B cell (primary cell): ENCODE data around the gene EYS. TPM values are rescaled to one million over a fixed set of nuclear protein-coding genes. Genes with fewer than 3 reads are reported as not detected.

Experiments
- ATAC-seq: fragments of 200-7000 bp; cut with Tn5 transposase; one replicate; pipeline ENCODE4 v1.10.0; 2021; ENCODE audit warnings: low read depth, mild to moderate bottlenecking, moderate number of reproducible peaks, moderate library complexity
- CTCF ChIA-PET: fragments of 350-600 bp; sonication (Branson Sonifier 250); formaldehyde crosslinking; loops from one replicate; lab custom pipeline; 2021; ENCODE audit warnings: antibody characterized with exemption, inconsistent platforms; lab: Charles Lee
- POLR2A ChIA-PET: fragments of 350-600 bp; sonication (Branson Sonifier 250); formaldehyde crosslinking; loops from one replicate; lab custom pipeline; 2021; ENCODE audit warnings: antibody characterized with exemption; lab: Charles Lee
- DNase-seq: peaks from one replicate; pipeline ENCODE4 v3.0.0; 2013
- H2AFZ ChIP-seq: 2 replicates; pipeline ENCODE4 v1.6.1; 2012; ENCODE audit warnings: mild to moderate bottlenecking, low read depth, low read length; ENCODE audit not compliant: insufficient read depth, poor library complexity, severe bottlenecking
- H3K27ac ChIP-seq, 2 donors: 1 replicate in 1 of 2; 2 replicates in 1 of 2; pipeline ENCODE4 v1.5.1; 2012 to 2013; ENCODE audit warnings: low read length in 2 of 2, mild to moderate bottlenecking in 2 of 2, moderate library complexity in 1 of 2
- H3K27me3 ChIP-seq, 4 experiments: fragments of 200-600 bp in 1 of 4; sonication (generic) in 1 of 4; replicated peaks in 1 of 4; 1 replicate in 2 of 4; 2 replicates in 2 of 4; pipeline versions ENCODE4 v1.6.1 to v1.7.0; 2013 to 2016; ENCODE audit warnings: low read length in 3 of 4, mild to moderate bottlenecking in 2 of 4, mixed read lengths in 1 of 4, moderate library complexity in 1 of 4; ENCODE audit not compliant: insufficient read depth in 4 of 4, control insufficient read depth in 3 of 4; ENCODE audit errors: control extremely low read depth in 1 of 4
- H3K36me3 ChIP-seq, 2 experiments: replicated peaks in 1 of 2; 1 replicate in 1 of 2; 2 replicates in 1 of 2; pipeline versions ENCODE4 v1.6.1 to v1.7.1; 2013; ENCODE audit warnings: low read length in 1 of 2; ENCODE audit not compliant: insufficient read depth in 2 of 2, control insufficient read depth in 1 of 2; ENCODE audit errors: control extremely low read depth in 1 of 2, extremely low read depth in 1 of 2
- H3K4me1 ChIP-seq, 2 donors: fragments of 200-600 bp in 1 of 2; sonication (generic) in 1 of 2; 1 replicate in 1 of 2; 2 replicates in 1 of 2; pipeline versions ENCODE4 v1.5.1 to v1.6.1; 2013 to 2017; ENCODE audit warnings: low read length in 2 of 2; ENCODE audit not compliant: control insufficient read depth in 2 of 2, insufficient read depth in 2 of 2
- H3K4me2 ChIP-seq: replicated peaks from 2 replicates; pipeline ENCODE3; 2012; ENCODE audit warnings: mild to moderate bottlenecking, low read depth, low read length; ENCODE audit not compliant: poor library complexity, severe bottlenecking
- H3K4me3 ChIP-seq, 5 experiments: fragments of 200-600 bp in 1 of 5; sonication (generic) in 1 of 5; 1 replicate in 3 of 5; 2 replicates in 2 of 5; pipeline versions ENCODE4 v1.5.1 to v1.7.0; 2011 to 2016; ENCODE audit warnings: low read length in 4 of 5, mild to moderate bottlenecking in 4 of 5, low read depth in 2 of 5, control low read depth in 1 of 5, moderate library complexity in 1 of 5; ENCODE audit not compliant: insufficient read depth in 1 of 5; ENCODE audit errors: control extremely low read depth in 1 of 5, extremely low read depth in 1 of 5
- H3K79me2 ChIP-seq: fragments of 200-600 bp; sonication (generic); one replicate; pipeline ENCODE4 v1.6.0; 2016; ENCODE audit warnings: low read length; ENCODE audit not compliant: control insufficient read depth, insufficient read depth
- H3K9ac ChIP-seq: fragments of 200-600 bp; sonication (generic); 2 replicates; pipeline ENCODE4 v1.6.1; 2017; ENCODE audit warnings: mild to moderate bottlenecking, low read length, moderate library complexity
- H3K9me3 ChIP-seq, 3 donors: one replicate each; pipeline versions ENCODE4 v1.6.1 to v1.7.1; 2013; ENCODE audit warnings: low read length in 2 of 3; ENCODE audit not compliant: control insufficient read depth in 2 of 3, insufficient read depth in 1 of 3; ENCODE audit errors: control extremely low read depth in 1 of 3
- H4K20me1 ChIP-seq: 2 replicates; pipeline ENCODE4 v1.6.0; 2012; ENCODE audit warnings: mild to moderate bottlenecking, low read length; ENCODE audit not compliant: insufficient read depth, control insufficient read depth, poor library complexity, severe bottlenecking
- H3K27ac Mint-ChIP-seq: one replicate; pipeline ENCODE4 v1.8.0; 2021; ENCODE audit warnings: mixed read lengths
- H3K27me3 Mint-ChIP-seq: one replicate; pipeline ENCODE4 v1.8.0; 2021; ENCODE audit warnings: mixed read lengths
- H3K4me1 Mint-ChIP-seq: one replicate; pipeline ENCODE4 v1.8.0; 2021; ENCODE audit warnings: mixed read lengths
- H3K4me3 Mint-ChIP-seq: one replicate; pipeline ENCODE4 v1.8.0; 2021; ENCODE audit warnings: mixed read lengths
- H3K9me3 Mint-ChIP-seq: one replicate; pipeline ENCODE4 v1.8.0; 2022; ENCODE audit warnings: mixed read lengths; ENCODE audit not compliant: insufficient read depth
- EZH2 ChIP-seq: IDR thresholded peaks from 2 replicates; pipeline ENCODE4 v1.6.1; 2012; ENCODE audit warnings: borderline replicate concordance, low read depth, mild to moderate bottlenecking, moderate library complexity, low read length; ENCODE audit not compliant: insufficient read depth, poor library complexity, severe bottlenecking
- WGBS: methylation state at CpG from one replicate; pipeline ENCODE4 v1.1.5; 2013; ENCODE audit warnings: missing lambda C conversion rate; ENCODE audit not compliant: insufficient coverage; 5-methylcytosine and 5-hydroxymethylcytosine counted together
- intact Hi-C: fragments of 100-400 bp; cut with micrococcal nuclease; formaldehyde crosslinking; loops from one replicate; pipeline ENCODE4 v1.10.0; 2022
- polyA plus RNA-seq: library from polyadenylated mRNA; depleted of rRNA; stranded (reverse); fragments of >200 nt; gene quantifications from 2 replicates; pipeline ENCODE4 v1.2.3, GENCODE V29; 2012
- total RNA-seq, 2 donors: library from RNA; stranded (reverse); fragments of 120-200 nt in 1 of 2; gene quantifications; 1 replicate in 1 of 2; 2 replicates in 1 of 2; pipeline versions ENCODE4 v1.2.3 to v1.2.4, GENCODE V29; 2013 to 2022
- TF ChIP-seq, protein P1 (sequence below): fragments of 200-600 bp; IDR thresholded peaks from one replicate; pipeline ENCODE4 v1.8.0; 2022; ENCODE audit warnings: antibody characterized with exemption, mild to moderate bottlenecking

EYS gene
- total and polyA plus RNA-seq, 2 donors (not counting 1 experiment from before 2014, with no cell fraction given), result not detected

DNA sequence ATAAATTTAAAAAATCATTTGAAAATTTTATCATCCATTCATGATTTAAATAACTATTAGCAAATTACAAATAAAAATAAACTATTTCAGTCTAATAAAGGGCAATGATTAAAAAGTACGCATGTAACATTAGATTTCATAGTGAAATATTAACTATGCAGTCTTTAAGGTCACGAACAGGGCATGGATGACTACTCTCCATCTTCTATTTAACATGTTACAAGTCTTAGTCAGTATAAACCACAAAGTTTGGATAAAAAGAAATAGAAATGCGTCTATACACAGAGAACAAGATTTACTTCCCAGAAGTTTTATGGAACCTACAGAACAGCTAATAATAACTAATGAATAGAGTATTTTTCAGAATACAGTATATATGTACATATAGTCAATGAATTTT, 1016.0 kb downstream of the EYS start:
- H3K27me3 ChIP-seq, result no peaks in the 10 kb centered on the region
- no peaks in the 10 kb centered on the region for H3K4me1 Mint-ChIP-seq
- no peaks in the 10 kb centered on the region for H4K20me1 ChIP-seq
- H3K9me3 Mint-ChIP-seq, result peaks cover 2% of the 10 kb centered on the region
- no peak overlapping the region for H2AFZ ChIP-seq
- POLR2A ChIA-PET, result no interaction called here
- ATAC-seq, result no peak
- no peak overlapping the region for H3K27ac ChIP-seq
- H3K4me1 ChIP-seq, result no peaks in the 10 kb centered on the region
- no peaks in the 10 kb centered on the region for H3K79me2 ChIP-seq
- H3K36me3 ChIP-seq, result no peaks in the 10 kb centered on the region
- DNase-seq, result no peak
- H3K27me3 Mint-ChIP-seq, result no peaks in the 10 kb centered on the region
- CTCF ChIA-PET, result no interaction called here
- no peak overlapping the region for H3K4me3 ChIP-seq
- no peak overlapping the region for H3K9ac ChIP-seq
- no peak overlapping the region for H3K27ac Mint-ChIP-seq
- H3K9me3 ChIP-seq, result peaks cover 0 to 11% (median 2%) of the 10 kb centered on the region in 3 donors
- WGBS, result no CpG with 5 or more reads among the region's 3 CpGs
- intact Hi-C loops, result no loop called here
- no peak overlapping the region for H3K4me3 Mint-ChIP-seq
- H3K4me2 ChIP-seq, result no peak overlapping the region
- TF ChIP-seq, protein P1, sequence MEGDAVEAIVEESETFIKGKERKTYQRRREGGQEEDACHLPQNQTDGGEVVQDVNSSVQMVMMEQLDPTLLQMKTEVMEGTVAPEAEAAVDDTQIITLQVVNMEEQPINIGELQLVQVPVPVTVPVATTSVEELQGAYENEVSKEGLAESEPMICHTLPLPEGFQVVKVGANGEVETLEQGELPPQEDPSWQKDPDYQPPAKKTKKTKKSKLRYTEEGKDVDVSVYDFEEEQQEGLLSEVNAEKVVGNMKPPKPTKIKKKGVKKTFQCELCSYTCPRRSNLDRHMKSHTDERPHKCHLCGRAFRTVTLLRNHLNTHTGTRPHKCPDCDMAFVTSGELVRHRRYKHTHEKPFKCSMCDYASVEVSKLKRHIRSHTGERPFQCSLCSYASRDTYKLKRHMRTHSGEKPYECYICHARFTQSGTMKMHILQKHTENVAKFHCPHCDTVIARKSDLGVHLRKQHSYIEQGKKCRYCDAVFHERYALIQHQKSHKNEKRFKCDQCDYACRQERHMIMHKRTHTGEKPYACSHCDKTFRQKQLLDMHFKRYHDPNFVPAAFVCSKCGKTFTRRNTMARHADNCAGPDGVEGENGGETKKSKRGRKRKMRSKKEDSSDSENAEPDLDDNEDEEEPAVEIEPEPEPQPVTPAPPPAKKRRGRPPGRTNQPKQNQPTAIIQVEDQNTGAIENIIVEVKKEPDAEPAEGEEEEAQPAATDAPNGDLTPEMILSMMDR, result no peak
- no peak for TF ChIP-seq EZH2

DNA sequence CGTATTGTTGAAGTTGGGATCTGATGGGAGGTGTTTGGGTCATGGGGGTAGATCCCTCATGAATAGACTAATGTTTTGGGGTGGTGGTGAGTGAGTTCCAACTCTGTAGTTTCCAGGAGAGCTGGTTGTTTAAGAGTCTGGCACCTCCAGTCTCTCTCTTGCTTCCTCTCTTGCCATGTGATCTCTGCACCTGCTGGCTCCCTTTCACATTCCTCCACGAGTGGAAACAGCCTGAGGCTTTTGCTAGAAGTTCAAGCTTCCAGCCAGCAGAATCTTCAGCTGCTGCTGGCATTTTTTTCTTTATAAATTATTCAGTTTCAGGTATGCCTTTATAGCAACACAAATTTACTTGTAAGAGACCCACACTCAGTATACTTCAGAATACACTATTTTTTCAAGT, 1021.6 kb downstream of the EYS start:
- Histone ChIP-seq H3K9me3 (peaks cover 0 to 3% (median 0%) of the 10 kb centered on the region in 3 donors), H2AFZ (no peak overlapping the region), H3K4me3 (no peak overlapping the region), H3K9ac (no peak overlapping the region), H3K27me3 (no peaks in the 10 kb centered on the region), H3K36me3 (no peaks in the 10 kb centered on the region), H3K27ac (no peak overlapping the region), H3K79me2 (no peaks in the 10 kb centered on the region), H3K4me1 (no peaks in the 10 kb centered on the region), H3K4me2 (no peak overlapping the region), H4K20me1 (no peaks in the 10 kb centered on the region)
- H3K27ac Mint-ChIP-seq, result no peak overlapping the region
- no peak for TF ChIP-seq EZH2
- TF ChIP-seq, protein P1, result no peak
- CTCF ChIA-PET, result no interaction called here
- intact Hi-C loops, result no loop called here
- POLR2A ChIA-PET, result no interaction called here
- no peak for DNase-seq
- WGBS, result no CpG with 5 or more reads among the region's 2 CpGs
- ATAC-seq, result no peak
- H3K4me1 Mint-ChIP-seq, result no peaks in the 10 kb centered on the region
- H3K27me3 Mint-ChIP-seq, result no peaks in the 10 kb centered on the region
- no peak overlapping the region for H3K4me3 Mint-ChIP-seq
- H3K9me3 Mint-ChIP-seq, result peaks cover 5% of the 10 kb centered on the region
